Spleen (tissue), 7 donors: ENCODE measurements around the gene PSMD1.

ENCODE experiments used
- CTCF ChIP-seq, 11 experiments: fragments of 200-600 bp in 7 of 11; fragments of 450-650 bp in 4 of 11; sonication (generic) in 4 of 11; IDR thresholded peaks in 8 of 11; conservative IDR thresholded peaks in 3 of 11; 1 replicate in 7 of 11; 2 replicates in 4 of 11; pipeline versions ENCODE4 v1.4.0 to v1.8.0; 2016 to 2021; ENCODE audit warnings: antibody characterized with exemption in 11 of 11, inconsistent platforms in 4 of 11, mild to moderate bottlenecking in 1 of 11
- POLR2A ChIP-seq, 3 donors: fragments of 450-650 bp; IDR thresholded peaks; one replicate each; pipeline ENCODE4 v1.5.1; 2017; ENCODE audit warnings: antibody characterized with exemption in 3 of 3, mild to moderate bottlenecking in 1 of 3
- donor health status: DM: no; HTN: no; CAD: no; lungs with moderate emphysema.
- donor health status: DM: no; HTN: no; CAD: no.
- donor health status: DM: no; HTN: no; CAD: no.

- TF ChIP-seq CTCF (IDR thresholded peaks at IDR 0.05 in 8 of 11, conservative IDR thresholded peaks at IDR 0.05 in 3 of 11) (no peak), POLR2A (IDR thresholded peaks at IDR 0.05) (no peak)
Measured at GRCh38 chr2:231013820-231014219, 42.8 kb upstream of the PSMD1 start.
